ENCODE results near the gene CRHR2.

CRHR2 gene

DNA sequence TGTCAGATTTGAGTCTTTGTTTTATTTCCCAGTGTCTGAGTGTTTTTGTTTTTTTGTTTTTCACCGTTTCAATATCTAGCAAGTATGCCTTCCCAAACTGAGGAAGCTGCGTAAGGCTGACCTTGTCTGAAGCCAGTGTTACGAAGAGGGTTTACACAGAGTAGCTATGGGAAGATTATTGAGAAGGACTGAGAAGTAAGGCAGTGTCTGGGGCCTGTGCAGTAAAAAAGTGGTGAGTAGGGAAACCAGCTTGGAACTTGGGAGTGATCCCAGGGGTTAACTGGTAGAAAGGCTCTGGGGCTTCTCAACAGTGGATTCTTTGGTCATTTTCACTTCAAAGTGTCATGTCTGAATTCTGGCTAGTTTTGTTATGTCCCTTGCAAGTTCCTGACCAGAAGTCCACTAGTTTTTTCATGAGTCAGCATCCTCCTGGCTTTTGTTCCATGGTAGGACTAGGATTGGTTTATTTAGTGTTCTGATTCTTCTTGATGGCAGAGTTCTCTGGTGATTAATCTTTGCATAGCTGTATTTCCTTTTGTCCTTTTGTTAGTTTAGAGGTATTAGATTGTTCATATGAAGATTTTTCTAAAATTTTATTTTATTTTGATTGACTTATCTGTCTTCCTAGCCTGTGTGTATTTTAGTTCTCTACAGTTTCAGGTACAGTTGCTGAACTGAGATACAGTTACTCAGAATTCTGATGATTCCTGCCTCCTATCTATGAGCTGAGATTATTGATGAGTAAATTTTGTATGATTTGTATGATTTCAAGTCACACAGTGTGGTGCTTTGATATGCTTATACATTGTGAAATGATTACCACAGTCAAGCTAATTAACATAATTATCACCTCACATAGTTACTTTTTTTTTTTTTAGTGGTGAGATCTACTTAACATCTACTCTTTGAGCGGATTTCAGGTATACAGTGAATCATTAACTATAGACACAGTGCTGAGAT, 68.6 kb downstream of the CRHR2 start:
- no peak for DNase-seq

GRCh38 chr7:30612658-30613265, 69.5 kb downstream of the CRHR2 start:
- DNase-seq: peak; percentile 36

DNA sequence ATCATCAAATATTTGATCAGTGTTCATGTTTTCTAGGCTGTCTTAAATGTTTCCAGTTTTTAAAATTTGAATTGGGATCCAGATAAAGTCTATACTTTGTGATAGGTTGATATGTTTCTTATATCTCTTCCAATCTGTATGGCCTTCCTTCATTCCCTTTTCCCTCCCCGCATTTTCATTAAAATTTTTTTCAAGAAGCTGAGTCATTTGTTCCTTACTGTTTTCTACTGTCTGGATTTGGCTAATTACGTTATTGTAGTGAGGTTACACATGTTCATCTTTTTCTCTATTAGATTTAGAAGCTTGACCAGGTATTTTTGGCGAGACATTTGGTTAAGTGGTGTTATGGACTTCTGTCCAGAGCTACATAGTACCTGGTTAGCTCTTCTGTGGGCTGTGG, 76.4 kb downstream of the CRHR2 start:
- no peak for DNase-seq

DNA sequence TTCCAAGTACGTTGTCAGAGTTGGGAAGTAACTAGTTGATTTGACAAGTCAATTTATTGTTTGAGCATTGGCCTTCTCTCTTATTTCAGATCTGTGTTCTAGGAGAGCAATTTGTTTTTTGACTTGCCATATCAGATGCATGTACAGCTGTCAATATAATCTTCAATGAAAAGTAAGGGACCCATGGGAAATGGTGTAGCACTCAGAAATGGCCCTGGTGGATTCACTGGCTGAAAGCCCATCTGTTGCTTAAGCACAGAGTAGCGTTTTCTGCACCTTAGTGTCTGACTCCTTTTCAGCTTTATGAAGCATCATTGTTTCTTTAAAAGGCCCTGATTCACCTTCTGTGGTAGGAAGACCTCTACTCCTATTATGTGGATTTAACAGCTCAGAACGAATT, 77.4 kb downstream of the CRHR2 start:
- DNase-seq: no peak

Measured in stimulated activated CD4-positive, alpha-beta T cell treated with anti-CD3 and anti-CD28 coated beads, Interleukin-4, amount 100 ng/mL, for 24 hours (primary cell).